GM12878 (cell line): ENCODE results near the gene ZNF407.

Source experiments
- CEBPB ChIP-seq, 2 experiments: fragments of 150-350 bp in 1 of 2; IDR thresholded peaks; 2 replicates each; pipeline ENCODE4 v1.6.1; 2012 to 2014; ENCODE audit warnings: low read depth in 2 of 2, low read length in 2 of 2, borderline replicate concordance in 1 of 2, inconsistent platforms in 1 of 2
- EZH2 ChIP-seq: IDR thresholded peaks from 2 replicates; pipeline ENCODE4 v1.6.1; 2012; ENCODE audit warnings: low read depth, mild to moderate bottlenecking, control low read depth, inconsistent platforms, low read length, borderline replicate concordance; ENCODE audit not compliant: control insufficient read depth
- HCFC1 ChIP-seq: fragments of 150-350 bp; IDR thresholded peaks from 2 replicates; pipeline ENCODE4 v1.6.1; 2014; ENCODE audit warnings: low read length
- JUND ChIP-seq: IDR thresholded peaks from 2 replicates; pipeline ENCODE4 v1.6.1; 2012; ENCODE audit warnings: low read depth, mild to moderate bottlenecking, low read length, improper control_type of control experiment, moderate library complexity
- MEF2B ChIP-seq: fragments of 450-650 bp; IDR thresholded peaks from 2 replicates; pipeline ENCODE4 v1.6.1; 2018; ENCODE audit warnings: mild to moderate bottlenecking, moderate library complexity; ENCODE audit not compliant: partially characterized antibody, poor library complexity, severe bottlenecking
- NFIC ChIP-seq: IDR thresholded peaks from 2 replicates; pipeline ENCODE4 v1.6.1; 2012; ENCODE audit warnings: low read depth, mild to moderate bottlenecking, inconsistent platforms, low read length, moderate library complexity
- NFYB ChIP-seq: IDR thresholded peaks from 2 replicates; pipeline ENCODE4 v1.6.1; 2011; ENCODE audit warnings: low read depth, mild to moderate bottlenecking, low read length, improper control_type of control experiment, moderate library complexity; ENCODE audit not compliant: insufficient read depth
- STAT3 ChIP-seq: IDR thresholded peaks from 2 replicates; pipeline ENCODE4 v1.6.1; 2011; ENCODE audit warnings: low read depth, low read length, improper control_type of control experiment
- TF ChIP-seq, protein P1 (sequence below): fragments of 450-650 bp; conservative IDR thresholded peaks from 2 replicates; pipeline ENCODE4 v1.6.1; 2017; ENCODE audit warnings: mild to moderate bottlenecking, moderate library complexity
- TF ChIP-seq, protein P2 (sequence below): IDR thresholded peaks from 2 replicates; pipeline ENCODE4 v1.6.1; 2012; ENCODE audit warnings: low read depth, low read length, improper control_type of control experiment
- TF ChIP-seq, protein P3 (sequence below), 3 experiments: IDR thresholded peaks in 2 of 3; conservative IDR thresholded peaks in 1 of 3; 2 replicates each; pipeline ENCODE4 v1.5.1; 2011; ENCODE audit warnings: low read depth in 3 of 3, low read length in 3 of 3, mild to moderate bottlenecking in 3 of 3, control low read depth in 2 of 3, moderate library complexity in 2 of 3, inconsistent platforms in 1 of 3, mixed read lengths in 1 of 3; ENCODE audit not compliant: control insufficient read depth in 2 of 3, insufficient read depth in 1 of 3; ENCODE audit errors: extremely low read depth in 1 of 3
- TF ChIP-seq, protein P4 (sequence below): IDR thresholded peaks from 2 replicates; pipeline ENCODE4 v1.6.1; 2012; ENCODE audit warnings: low read depth, low read length, improper control_type of control experiment
- TF ChIP-seq, protein P5 (sequence below): IDR thresholded peaks from 2 replicates; pipeline ENCODE4 v1.6.1; 2012; ENCODE audit warnings: low read depth, low read length, improper control_type of control experiment

DNA sequence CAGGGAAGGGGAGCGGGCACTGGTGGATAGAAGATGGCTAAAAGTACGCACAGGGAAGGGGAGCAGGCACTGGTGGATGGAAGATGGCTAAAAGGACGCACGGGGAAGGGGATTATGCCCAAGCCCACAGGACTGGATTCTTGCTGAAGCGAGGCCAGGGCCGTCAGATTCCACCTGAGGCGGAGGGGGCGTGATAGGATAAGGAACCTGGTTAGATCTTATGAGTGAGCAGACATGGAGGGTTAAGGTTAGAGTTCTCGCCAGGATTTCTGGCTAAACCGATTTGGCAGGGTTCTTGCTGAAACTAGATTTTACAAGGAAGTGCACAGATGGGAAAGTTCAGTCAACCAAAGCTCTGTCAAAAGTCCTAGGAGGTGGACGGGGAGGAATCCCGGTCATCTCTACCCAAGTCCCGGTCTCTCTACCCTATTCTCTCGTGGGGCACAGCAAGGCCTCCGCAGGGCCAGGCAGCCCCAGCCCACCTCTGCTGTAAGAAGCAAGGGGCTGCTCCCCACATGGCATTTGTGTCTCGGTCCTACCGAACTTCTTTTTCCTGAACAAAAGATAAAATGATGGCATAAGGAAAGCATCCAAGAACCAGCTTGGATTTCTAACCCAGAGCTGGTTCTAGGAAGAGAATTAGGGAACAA lies 470.5 kb downstream of the ZNF407 start:
- TF ChIP-seq, protein P1, sequence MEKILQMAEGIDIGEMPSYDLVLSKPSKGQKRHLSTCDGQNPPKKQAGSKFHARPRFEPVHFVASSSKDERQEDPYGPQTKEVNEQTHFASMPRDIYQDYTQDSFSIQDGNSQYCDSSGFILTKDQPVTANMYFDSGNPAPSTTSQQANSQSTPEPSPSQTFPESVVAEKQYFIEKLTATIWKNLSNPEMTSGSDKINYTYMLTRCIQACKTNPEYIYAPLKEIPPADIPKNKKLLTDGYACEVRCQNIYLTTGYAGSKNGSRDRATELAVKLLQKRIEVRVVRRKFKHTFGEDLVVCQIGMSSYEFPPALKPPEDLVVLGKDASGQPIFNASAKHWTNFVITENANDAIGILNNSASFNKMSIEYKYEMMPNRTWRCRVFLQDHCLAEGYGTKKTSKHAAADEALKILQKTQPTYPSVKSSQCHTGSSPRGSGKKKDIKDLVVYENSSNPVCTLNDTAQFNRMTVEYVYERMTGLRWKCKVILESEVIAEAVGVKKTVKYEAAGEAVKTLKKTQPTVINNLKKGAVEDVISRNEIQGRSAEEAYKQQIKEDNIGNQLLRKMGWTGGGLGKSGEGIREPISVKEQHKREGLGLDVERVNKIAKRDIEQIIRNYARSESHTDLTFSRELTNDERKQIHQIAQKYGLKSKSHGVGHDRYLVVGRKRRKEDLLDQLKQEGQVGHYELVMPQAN = no peak
- TF ChIP-seq, protein P2, sequence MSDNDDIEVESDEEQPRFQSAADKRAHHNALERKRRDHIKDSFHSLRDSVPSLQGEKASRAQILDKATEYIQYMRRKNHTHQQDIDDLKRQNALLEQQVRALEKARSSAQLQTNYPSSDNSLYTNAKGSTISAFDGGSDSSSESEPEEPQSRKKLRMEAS = no peak
- TF ChIP-seq, protein P3, sequence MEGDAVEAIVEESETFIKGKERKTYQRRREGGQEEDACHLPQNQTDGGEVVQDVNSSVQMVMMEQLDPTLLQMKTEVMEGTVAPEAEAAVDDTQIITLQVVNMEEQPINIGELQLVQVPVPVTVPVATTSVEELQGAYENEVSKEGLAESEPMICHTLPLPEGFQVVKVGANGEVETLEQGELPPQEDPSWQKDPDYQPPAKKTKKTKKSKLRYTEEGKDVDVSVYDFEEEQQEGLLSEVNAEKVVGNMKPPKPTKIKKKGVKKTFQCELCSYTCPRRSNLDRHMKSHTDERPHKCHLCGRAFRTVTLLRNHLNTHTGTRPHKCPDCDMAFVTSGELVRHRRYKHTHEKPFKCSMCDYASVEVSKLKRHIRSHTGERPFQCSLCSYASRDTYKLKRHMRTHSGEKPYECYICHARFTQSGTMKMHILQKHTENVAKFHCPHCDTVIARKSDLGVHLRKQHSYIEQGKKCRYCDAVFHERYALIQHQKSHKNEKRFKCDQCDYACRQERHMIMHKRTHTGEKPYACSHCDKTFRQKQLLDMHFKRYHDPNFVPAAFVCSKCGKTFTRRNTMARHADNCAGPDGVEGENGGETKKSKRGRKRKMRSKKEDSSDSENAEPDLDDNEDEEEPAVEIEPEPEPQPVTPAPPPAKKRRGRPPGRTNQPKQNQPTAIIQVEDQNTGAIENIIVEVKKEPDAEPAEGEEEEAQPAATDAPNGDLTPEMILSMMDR (IDR thresholded peaks at IDR 0.05 in 2 of 3, conservative IDR thresholded peaks at IDR 0.05 in 1 of 3; ENCODE audit: control insufficient read depth in 2 of 3, extremely low read depth in 1 of 3, insufficient read depth in 1 of 3, low read depth in 3 of 3, low read length in 3 of 3) = no peak
- TF ChIP-seq HCFC1 (no peak), STAT3 (no peak), CEBPB (IDR thresholded peaks at IDR 0.05; ENCODE audit: borderline replicate concordance in 1 of 2, low read depth in 2 of 2, low read length in 2 of 2) (no peak), NFIC (no peak), JUND (no peak), NFYB (no peak), MEF2B (no peak), EZH2 (no peak)
- TF ChIP-seq, protein P4, sequence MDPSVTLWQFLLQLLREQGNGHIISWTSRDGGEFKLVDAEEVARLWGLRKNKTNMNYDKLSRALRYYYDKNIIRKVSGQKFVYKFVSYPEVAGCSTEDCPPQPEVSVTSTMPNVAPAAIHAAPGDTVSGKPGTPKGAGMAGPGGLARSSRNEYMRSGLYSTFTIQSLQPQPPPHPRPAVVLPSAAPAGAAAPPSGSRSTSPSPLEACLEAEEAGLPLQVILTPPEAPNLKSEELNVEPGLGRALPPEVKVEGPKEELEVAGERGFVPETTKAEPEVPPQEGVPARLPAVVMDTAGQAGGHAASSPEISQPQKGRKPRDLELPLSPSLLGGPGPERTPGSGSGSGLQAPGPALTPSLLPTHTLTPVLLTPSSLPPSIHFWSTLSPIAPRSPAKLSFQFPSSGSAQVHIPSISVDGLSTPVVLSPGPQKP = no peak
- TF ChIP-seq, protein P5, sequence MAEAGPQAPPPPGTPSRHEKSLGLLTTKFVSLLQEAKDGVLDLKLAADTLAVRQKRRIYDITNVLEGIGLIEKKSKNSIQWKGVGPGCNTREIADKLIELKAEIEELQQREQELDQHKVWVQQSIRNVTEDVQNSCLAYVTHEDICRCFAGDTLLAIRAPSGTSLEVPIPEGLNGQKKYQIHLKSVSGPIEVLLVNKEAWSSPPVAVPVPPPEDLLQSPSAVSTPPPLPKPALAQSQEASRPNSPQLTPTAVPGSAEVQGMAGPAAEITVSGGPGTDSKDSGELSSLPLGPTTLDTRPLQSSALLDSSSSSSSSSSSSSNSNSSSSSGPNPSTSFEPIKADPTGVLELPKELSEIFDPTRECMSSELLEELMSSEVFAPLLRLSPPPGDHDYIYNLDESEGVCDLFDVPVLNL = no peak
